ENCODE measurements around the gene PLCB3.

- TF ChIP-seq POLR2AphosphoS5 (IDR thresholded peaks at IDR 0.05) (no peak), POLR2A (IDR thresholded peaks at IDR 0.05) (no peak)
These were observed 6.4 kb upstream of the PLCB3 start for GRCh38 chr11:64244966-64245365.

All from sigmoid colon (tissue), 4 donors.